ENCODE measurements around the gene NPBWR2.
"Not testable (repeated sequence)": the region's sequence is repeated elsewhere in the genome, so short reads cannot be mapped to it uniquely, and the experiment has no call there.

Gene NPBWR2

DNA sequence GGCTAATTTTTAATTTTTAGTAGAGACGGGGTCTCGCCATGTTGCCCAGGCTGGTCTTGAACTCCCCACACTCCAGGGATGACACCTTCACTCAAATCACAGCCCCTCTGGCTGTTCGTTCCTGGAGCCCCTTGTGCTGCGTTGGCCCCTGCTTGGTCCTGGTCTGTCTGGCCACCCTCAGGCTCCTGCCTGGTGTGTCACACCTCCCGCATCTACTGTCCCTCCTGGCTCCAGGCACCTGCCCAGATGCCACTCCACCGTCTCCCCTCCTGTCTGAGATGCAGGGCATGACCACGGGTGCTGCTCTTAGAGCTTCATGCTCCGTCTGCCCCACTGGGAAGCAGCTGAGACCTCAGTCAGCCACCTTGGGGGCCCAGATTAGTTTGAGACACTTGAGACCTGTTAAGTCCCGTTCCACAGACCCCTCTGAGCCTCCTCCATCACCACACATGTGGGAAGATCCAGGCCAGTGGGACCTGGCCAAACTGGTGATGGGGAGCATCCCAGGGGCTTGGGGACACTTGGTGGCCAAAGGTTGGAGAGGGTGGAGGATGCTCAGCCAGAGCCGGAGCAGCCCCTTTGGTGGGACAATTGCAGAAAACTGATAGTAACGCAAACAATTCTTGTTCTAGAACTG is 21.9 kb upstream of the NPBWR2 start:
- Histone ChIP-seq H3K9me3 (replicated peaks; ENCODE audit: low read length) (no peaks in the 10 kb centered on the region), H3K4me2 (ENCODE audit: low read length) (no peak overlapping the region), H3K36me3 (ENCODE audit: insufficient read depth, low read length) (no peaks in the 10 kb centered on the region), H3K9ac (ENCODE audit: low read depth, low read length) (no peak overlapping the region), H3K4me1 (ENCODE audit: control insufficient read depth, insufficient read depth, low read length) (no peaks in the 10 kb centered on the region), H3K4me3 (ENCODE audit: low read length) (no peak overlapping the region), H3K27me3 (ENCODE audit: control insufficient read depth, insufficient read depth, low read length) (peaks cover 23% of the 10 kb centered on the region)

DNA sequence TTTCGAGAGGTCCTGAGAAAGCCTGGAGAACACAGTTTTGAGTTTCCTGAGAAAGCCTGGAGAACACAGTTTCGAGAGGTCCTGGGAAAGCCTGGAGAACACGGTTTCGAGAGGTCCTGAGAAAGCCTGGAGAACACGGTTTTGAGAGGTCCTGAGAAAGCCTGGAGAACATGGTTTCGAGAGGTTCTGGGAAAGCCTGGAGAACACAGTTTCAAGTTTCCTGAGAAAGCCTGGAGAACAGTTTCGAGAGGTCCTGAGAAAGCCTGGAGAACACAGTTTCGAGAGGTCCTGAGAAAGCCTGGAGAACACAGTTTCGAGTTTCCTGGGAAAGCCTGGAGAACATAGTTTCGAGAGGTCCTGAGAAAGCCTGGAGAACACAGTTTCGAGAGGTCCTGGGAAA is 16.2 kb upstream of the NPBWR2 start:
- peaks cover 39% of the 10 kb centered on the region for H3K27me3 ChIP-seq (ENCODE audit: control insufficient read depth, insufficient read depth, low read length)
- H3K4me2 ChIP-seq (ENCODE audit: low read length); H3K4me3 ChIP-seq (ENCODE audit: low read length); H3K4me1 ChIP-seq (ENCODE audit: control insufficient read depth, insufficient read depth, low read length); H3K36me3 ChIP-seq (ENCODE audit: insufficient read depth, low read length); H3K9ac ChIP-seq (ENCODE audit: low read depth, low read length); H3K9me3 ChIP-seq (replicated peaks; ENCODE audit: low read length): not testable (repeated sequence)

DNA sequence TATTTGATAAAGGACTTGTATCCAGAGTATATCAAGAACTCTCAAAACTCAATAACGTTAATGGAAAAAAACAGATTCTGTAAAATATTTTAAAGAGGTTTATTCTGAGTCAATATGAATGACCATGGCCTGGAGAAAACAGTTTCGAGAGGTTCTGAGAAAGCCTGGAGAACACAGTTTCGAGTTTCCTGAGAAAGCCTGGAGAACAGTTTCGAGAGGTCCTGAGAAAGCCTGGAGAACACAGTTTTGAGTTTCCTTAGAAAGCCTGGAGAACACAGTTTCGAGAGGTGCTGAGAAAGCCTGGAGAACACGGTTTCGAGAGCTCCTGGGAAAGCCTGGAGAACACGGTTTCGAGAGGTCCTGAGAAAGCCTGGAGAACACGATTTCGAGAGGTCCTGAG is 15.6 kb upstream of the NPBWR2 start:
- not testable (repeated sequence) for H3K9me3 ChIP-seq (replicated peaks; ENCODE audit: low read length); H3K9ac ChIP-seq (ENCODE audit: low read depth, low read length); H3K4me1 ChIP-seq (ENCODE audit: control insufficient read depth, insufficient read depth, low read length); H3K4me3 ChIP-seq (ENCODE audit: low read length); H3K36me3 ChIP-seq (ENCODE audit: insufficient read depth, low read length); H3K4me2 ChIP-seq (ENCODE audit: low read length)
- H3K27me3 ChIP-seq (ENCODE audit: control insufficient read depth, insufficient read depth, low read length) = peaks cover 34% of the 10 kb centered on the region

DNA sequence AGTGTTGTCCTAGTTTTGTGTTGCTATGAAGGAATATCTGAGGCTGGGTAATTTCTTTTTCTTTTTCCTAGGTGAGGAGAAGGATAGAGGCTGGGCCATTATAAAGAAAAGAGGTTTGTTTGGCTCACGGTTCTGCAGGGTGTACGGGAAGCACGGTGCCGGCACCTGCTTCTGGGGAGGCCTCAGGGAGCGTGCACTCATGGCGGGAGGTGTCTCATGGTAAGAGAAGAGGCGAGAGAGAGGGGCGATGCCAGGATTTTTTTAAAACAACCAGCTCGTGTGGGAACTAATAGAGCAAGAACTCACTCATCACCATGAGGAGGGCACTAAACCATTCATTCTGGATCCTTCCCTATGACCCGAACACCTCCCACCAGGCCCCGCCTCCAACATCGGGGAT is 14.2 kb upstream of the NPBWR2 start:
- no peaks in the 10 kb centered on the region for H3K36me3 ChIP-seq (ENCODE audit: insufficient read depth, low read length)
- H3K9me3 ChIP-seq (replicated peaks; ENCODE audit: low read length) = no peaks in the 10 kb centered on the region
- peaks cover 37% of the 10 kb centered on the region for H3K27me3 ChIP-seq (ENCODE audit: control insufficient read depth, insufficient read depth, low read length)
- H3K4me2 ChIP-seq (ENCODE audit: low read length) = no peak overlapping the region
- H3K9ac ChIP-seq (ENCODE audit: low read depth, low read length) = no peak overlapping the region
- H3K4me1 ChIP-seq (ENCODE audit: control insufficient read depth, insufficient read depth, low read length) = no peaks in the 10 kb centered on the region
- H3K4me3 ChIP-seq (ENCODE audit: low read length) = no peak overlapping the region

DNA sequence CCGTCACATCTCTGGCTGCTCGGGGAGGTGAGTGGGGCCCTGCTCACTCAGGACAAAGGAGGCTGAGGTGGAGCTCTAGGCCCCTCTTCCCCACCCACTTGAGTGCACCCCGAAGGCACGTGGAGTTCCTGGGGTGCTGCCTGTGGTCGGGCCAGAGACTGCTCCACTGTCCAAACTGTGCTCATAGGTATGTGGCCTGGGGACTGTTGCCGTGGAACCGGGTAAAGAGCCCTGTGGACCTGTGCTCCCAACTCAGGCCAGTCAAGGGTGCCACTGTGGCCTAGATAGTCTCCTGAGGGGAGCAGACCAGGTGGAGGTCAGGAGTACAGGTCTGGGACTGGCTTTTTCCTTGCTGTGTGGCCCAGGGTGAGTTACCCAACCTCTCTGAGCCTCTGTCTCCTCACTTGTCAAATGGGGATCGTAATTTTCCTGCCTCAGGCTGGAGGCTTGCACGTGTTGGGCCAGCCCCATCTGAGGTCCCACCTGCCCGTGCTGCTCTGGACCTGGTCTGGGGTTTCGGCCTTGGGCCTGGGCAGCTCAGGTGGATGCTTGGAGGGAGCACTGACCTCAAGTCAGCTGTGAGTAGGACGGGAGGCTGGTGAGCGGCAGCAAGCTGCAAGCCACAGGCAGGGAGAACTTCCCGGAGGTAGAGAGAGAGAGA is 12.4 kb upstream of the NPBWR2 start:
- Histone ChIP-seq H3K4me1 (ENCODE audit: control insufficient read depth, insufficient read depth, low read length) (no peaks in the 10 kb centered on the region), H3K4me2 (ENCODE audit: low read length) (peak overlapping the region; percentile 77), H3K36me3 (ENCODE audit: insufficient read depth, low read length) (no peaks in the 10 kb centered on the region), H3K9me3 (replicated peaks; ENCODE audit: low read length) (no peaks in the 10 kb centered on the region), H3K9ac (ENCODE audit: low read depth, low read length) (no peak overlapping the region), H3K27me3 (ENCODE audit: control insufficient read depth, insufficient read depth, low read length) (peaks cover 55% of the 10 kb centered on the region), H3K4me3 (ENCODE audit: low read length) (no peak overlapping the region)

DNA sequence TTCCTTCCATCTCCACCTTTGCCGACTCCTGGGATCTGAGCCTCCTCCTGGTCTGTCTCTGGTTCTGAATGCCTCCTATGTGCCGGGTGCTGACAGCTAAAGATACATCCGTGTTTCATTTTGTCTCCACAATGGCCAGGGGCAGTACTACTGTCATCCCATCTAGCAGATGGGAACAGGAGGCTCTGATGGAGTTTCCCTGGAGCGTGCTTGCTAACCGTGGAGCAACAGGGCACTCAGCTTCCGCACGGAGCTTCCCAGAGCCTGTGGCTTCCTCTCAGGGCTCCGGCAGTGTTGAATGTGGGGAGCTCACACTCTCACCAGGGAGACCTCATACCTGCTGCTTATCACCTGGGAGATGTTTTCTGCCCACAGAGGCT is 11.9 kb upstream of the NPBWR2 start:
- no peak overlapping the region for H3K4me2 ChIP-seq (ENCODE audit: low read length)
- no peaks in the 10 kb centered on the region for H3K36me3 ChIP-seq (ENCODE audit: insufficient read depth, low read length)
- no peak overlapping the region for H3K9ac ChIP-seq (ENCODE audit: low read depth, low read length)
- no peaks in the 10 kb centered on the region for H3K4me1 ChIP-seq (ENCODE audit: control insufficient read depth, insufficient read depth, low read length)
- H3K4me3 ChIP-seq (ENCODE audit: low read length) = no peak overlapping the region
- peaks cover 56% of the 10 kb centered on the region for H3K27me3 ChIP-seq (ENCODE audit: control insufficient read depth, insufficient read depth, low read length)
- no peaks in the 10 kb centered on the region for H3K9me3 ChIP-seq (replicated peaks; ENCODE audit: low read length)

DNA sequence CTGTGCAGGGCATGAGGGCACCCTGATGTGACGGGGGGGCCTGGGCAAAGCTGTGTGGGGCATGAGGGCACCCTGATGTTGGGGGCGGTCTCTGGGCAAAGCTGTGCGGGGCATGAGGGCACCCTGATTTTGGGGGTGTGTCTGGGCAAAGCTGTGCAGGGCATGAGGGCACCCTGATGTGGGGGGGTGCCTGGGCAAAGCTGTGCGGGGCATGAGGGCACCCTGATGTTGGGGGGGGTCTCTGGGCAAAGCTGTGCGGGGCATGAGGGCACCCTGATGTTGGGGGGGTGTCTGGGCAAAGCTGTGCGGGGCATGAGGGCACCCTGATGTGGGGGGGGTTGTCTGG is 10.0 kb upstream of the NPBWR2 start:
- not testable (repeated sequence) for H3K4me3 ChIP-seq (ENCODE audit: low read length); H3K9ac ChIP-seq (ENCODE audit: low read depth, low read length); H3K4me2 ChIP-seq (ENCODE audit: low read length); H3K36me3 ChIP-seq (ENCODE audit: insufficient read depth, low read length); H3K4me1 ChIP-seq (ENCODE audit: control insufficient read depth, insufficient read depth, low read length); H3K9me3 ChIP-seq (replicated peaks; ENCODE audit: low read length)
- H3K27me3 ChIP-seq (ENCODE audit: control insufficient read depth, insufficient read depth, low read length) = peaks cover 61% of the 10 kb centered on the region

DNA sequence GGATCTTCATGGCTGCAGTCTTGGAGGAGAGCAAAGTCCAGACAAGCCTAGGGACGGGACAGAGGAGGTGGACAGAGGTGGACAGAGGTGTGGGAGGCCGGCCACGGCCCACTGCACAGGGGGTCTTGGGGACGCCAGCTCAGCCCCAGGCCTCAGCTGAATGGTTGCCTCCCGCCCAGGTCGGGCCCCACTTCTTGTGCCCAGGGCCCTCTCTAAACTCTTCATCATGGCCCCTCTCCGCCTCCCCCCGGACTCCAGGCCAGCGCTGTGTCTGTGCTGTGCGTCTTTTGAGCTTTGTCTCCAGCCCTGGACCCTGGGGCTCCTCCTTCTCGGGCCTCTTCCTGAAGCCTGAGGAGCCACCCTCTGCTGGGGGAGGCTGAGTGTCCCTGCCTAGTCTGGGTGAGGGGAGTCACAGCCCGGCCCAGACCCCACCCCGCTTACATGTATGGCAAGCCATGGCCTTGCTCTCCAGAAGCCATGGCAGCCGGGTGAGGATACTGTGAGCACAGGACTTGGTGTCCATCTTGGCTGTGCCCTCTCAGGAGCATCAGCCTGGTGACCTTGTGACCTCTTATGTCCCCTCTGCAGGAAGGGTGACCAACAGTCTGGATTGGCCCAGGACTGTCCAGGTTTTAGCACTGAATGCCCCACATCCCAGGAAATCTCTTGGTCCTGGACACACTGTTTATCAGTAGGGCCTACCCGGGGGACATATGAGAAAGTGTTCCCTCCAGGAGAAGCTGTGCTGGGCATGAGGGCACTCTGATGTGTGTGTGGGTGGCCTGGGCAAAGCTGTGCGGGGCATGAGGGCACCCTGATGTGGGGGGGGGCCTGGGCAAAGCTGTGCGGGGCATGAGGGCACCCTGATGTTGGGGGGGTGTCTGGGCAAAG is 9.4 kb upstream of the NPBWR2 start:
- Histone ChIP-seq H3K9ac (ENCODE audit: low read depth, low read length) (no peak overlapping the region), H3K4me1 (ENCODE audit: control insufficient read depth, insufficient read depth, low read length) (no peaks in the 10 kb centered on the region), H3K4me3 (ENCODE audit: low read length) (no peak overlapping the region)

DNA sequence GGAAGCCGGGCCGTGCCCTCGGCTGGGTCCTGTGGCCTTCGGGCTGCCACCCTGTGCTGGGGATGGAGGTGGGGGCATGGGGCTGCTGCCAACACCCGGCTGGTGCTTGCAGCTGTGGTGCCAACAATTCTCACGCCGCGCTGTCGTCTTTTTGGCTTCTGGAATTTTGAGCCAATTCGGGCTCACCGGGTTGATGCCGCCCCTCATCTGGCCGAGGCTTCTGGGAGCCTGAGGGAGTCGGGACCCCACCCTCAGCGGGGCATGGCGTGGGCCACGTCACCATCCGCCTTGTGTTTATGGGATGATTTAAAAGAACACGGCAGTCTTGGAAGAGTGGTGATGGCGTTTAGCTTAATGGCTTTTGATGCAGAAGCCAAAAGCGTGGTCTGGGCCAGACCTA is 8.7 kb upstream of the NPBWR2 start:
- Histone ChIP-seq H3K27me3 (ENCODE audit: control insufficient read depth, insufficient read depth, low read length) (peaks cover 53% of the 10 kb centered on the region), H3K36me3 (ENCODE audit: insufficient read depth, low read length) (no peaks in the 10 kb centered on the region), H3K4me1 (ENCODE audit: control insufficient read depth, insufficient read depth, low read length) (no peaks in the 10 kb centered on the region), H3K9ac (ENCODE audit: low read depth, low read length) (no peak overlapping the region), H3K4me3 (ENCODE audit: low read length) (no peak overlapping the region), H3K9me3 (replicated peaks; ENCODE audit: low read length) (no peaks in the 10 kb centered on the region), H3K4me2 (ENCODE audit: low read length) (peak overlapping the region; percentile 45)

More for the DNA sequence above, 9.4 kb upstream of the NPBWR2 start:
- Histone ChIP-seq H3K27me3 (ENCODE audit: control insufficient read depth, insufficient read depth, low read length) (peaks cover 61% of the 10 kb centered on the region), H3K36me3 (ENCODE audit: insufficient read depth, low read length) (no peaks in the 10 kb centered on the region), H3K4me2 (ENCODE audit: low read length) (no peak overlapping the region), H3K9me3 (replicated peaks; ENCODE audit: low read length) (no peaks in the 10 kb centered on the region)

DNA sequence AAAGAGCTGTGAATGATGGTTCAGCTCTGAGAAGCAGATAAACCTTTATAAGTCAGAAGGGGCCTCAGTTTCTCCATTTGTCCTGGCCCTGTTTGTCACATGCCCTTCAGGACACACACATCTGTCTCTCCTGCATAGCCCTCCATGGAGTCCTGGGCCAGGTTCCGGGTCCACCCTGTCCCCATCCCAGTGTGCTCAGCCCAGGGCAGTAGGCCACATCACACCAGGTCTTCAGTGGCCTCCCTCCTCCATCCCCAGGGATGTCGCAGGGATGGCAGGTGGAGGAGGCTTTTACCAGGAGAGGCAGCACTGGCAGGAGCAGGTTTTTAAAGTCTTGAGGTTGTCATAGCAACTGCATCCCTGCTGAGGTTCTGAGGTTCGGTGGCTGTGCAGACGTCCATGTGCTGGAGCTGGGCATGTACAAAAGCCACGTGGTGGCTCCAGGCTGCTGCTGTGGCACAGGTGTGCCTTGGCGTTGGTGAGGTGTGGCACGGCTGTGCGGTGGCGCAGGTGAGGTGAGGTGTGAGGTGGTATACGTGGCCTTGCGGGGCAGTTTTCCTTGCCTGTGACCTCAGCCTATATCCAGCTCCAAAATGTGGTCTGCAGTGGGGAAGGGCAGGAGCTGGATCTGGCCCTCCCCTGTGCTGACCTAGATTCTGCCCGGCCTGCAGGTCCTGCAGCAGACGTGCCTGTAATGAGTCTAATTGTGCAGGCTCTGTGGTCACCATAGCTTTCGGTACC is 8.0 kb upstream of the NPBWR2 start:
- Histone ChIP-seq H3K4me1 (ENCODE audit: control insufficient read depth, insufficient read depth, low read length) (no peaks in the 10 kb centered on the region), H3K27me3 (ENCODE audit: control insufficient read depth, insufficient read depth, low read length) (peaks cover 54% of the 10 kb centered on the region), H3K9ac (ENCODE audit: low read depth, low read length) (no peak overlapping the region), H3K4me2 (ENCODE audit: low read length) (no peak overlapping the region), H3K9me3 (replicated peaks; ENCODE audit: low read length) (no peaks in the 10 kb centered on the region), H3K36me3 (ENCODE audit: insufficient read depth, low read length) (no peaks in the 10 kb centered on the region), H3K4me3 (ENCODE audit: low read length) (no peak overlapping the region)

DNA sequence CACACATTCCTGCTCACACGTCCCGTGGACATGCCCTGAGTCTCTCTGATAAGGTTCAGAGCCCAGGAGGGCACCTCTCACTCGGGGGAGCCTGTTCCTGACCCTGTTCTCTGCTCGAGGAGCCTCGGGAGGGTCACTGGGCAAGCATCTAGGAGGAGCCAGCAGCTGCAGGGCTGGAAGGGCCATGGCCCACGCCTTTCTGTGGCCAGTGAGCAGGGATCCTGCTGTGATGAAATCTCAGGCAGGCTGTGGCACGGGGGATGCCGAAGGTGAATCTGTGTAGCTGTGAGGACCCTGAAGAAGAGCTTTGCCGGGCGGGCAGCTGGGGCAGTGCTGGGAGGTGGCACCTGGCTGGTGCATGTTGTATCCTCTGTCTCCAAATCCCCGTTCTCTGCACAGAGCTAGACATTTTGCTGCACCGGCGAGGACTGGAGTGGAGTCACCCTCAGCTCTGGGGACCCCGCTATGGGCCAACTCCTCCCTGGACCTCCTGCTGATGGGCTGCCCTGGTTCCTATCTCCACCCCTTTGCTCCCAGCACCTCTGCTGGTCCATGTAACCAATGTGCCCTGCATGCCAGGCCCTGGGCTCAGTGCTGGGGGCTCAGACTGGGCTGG is 7.1 kb upstream of the NPBWR2 start:
- no peaks in the 10 kb centered on the region for H3K36me3 ChIP-seq (ENCODE audit: insufficient read depth, low read length)
- no peaks in the 10 kb centered on the region for H3K4me1 ChIP-seq (ENCODE audit: control insufficient read depth, insufficient read depth, low read length)
- no peak overlapping the region for H3K4me2 ChIP-seq (ENCODE audit: low read length)
- H3K9ac ChIP-seq (ENCODE audit: low read depth, low read length) = no peak overlapping the region
- H3K4me3 ChIP-seq (ENCODE audit: low read length) = no peak overlapping the region
- no peaks in the 10 kb centered on the region for H3K9me3 ChIP-seq (replicated peaks; ENCODE audit: low read length)
- H3K27me3 ChIP-seq (ENCODE audit: control insufficient read depth, insufficient read depth, low read length) = peaks cover 56% of the 10 kb centered on the region
